ENCODE data around the gene FAM98A.

DNA sequence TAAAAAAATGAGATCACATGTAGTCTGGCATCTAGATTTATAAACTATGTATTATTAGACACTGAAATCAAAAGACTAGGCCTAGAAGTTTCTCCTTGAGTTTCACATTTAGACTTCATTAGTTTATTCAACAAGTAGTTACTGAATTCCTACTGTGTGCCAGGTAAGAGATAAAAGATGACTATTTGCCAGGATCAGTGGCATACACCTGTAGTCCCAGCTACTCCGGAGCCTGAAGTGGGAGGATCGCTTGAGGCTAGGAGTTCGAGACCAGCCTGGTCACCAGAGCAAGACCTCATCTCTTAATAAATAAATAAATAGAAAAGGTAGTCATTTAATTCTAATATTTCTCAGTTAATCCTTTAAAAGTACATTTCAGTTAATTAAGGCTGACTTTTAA is 2.1 kb downstream of the FAM98A start:
- TF ChIP-seq CTCF (IDR thresholded peaks at IDR 0.05) (no peak), POLR2A (IDR thresholded peaks at IDR 0.05) (no peak)
